ENCODE results near the gene TFAM.
A peak's percentile ranks its signal among the peaks of the same experiment; 100 is the strongest.
"Not testable (repeated sequence)": the region's sequence is repeated elsewhere in the genome, so short reads cannot be mapped to it uniquely, and the experiment has no call there.

TFAM gene

GRCh38 chr10:58372607-58373441 is 12.4 kb upstream of the TFAM start:
- FAIRE-seq (no peak), DNase-seq (ENCODE audit: low spot score) (peak; percentile 12)

DNA sequence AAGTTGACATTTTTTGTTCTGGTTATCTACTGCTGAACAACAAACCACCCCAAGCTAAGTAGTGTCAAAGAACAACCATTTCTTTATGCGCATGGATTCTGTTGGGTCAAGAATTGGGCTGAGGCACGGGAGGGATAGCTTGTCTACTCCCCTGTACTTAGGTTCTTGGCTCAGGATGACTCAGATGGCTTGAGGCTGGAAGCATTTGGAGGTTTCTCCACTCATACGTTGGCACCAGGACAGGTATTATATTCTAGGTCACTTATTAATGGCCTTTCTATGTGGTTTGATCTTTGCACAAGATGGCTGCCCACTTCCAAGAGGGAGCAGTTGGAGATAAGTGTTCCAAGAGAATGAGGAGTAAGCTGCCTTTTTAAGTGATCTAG is 11.8 kb upstream of the TFAM start:
- peak; percentile 63 for FAIRE-seq

DNA sequence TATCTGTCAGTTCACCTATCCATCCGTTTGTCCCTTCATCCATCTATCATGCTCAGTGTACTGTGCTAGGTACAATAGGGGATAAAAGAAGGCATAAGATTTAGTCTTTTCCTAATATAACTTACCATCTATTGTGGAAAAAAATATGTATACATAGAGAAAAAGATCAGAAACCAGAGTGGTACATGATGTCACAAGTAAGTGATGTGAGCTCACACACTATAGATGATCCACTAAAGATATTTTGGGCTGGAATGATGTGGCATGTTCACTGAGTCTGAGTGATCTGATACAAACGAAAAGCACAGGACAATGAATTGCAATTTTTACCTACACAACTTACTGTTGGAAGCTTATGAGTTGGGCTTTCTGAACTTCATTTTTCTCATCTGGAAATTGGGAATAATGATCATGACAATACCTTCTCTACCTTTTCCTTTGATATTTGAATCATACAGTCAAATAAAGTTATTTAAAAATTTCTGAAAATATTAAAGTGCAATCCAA is 2.7 kb upstream of the TFAM start:
- FAIRE-seq (no peak), DNase-seq (ENCODE audit: low spot score) (no peak)

More for the DNA sequence above, 11.8 kb upstream of the TFAM start:
- DNase-seq (ENCODE audit: low spot score) = no peak

GRCh38 chr10:58384095-58384494 is 1.1 kb upstream of the TFAM start:
- FAIRE-seq (no peak), DNase-seq (ENCODE audit: low spot score) (no peak)

DNA sequence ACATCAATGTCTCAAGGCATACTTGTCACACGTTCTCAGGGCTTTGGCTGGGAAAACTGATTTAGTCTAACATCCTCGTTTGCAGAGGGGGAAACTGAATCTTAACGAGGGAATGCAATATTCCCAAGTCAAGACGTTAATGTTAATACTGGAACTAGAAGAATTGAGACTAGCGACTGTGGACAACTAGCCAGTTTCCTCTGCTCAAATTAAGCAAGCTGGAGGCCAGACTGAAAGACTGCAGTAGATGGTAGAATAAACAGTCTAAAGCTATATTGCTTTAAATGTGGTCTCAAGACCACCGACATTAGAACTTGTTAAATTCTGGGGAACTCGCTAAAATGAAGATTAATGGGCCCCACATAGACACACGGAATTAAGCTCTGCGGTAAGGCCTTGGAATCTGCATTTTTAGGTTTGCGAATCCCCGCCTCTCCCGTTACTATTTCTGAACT is 639 bp upstream of the TFAM start:
- FAIRE-seq (no peak), DNase-seq (ENCODE audit: low spot score) (peak; percentile 4)

DNA sequence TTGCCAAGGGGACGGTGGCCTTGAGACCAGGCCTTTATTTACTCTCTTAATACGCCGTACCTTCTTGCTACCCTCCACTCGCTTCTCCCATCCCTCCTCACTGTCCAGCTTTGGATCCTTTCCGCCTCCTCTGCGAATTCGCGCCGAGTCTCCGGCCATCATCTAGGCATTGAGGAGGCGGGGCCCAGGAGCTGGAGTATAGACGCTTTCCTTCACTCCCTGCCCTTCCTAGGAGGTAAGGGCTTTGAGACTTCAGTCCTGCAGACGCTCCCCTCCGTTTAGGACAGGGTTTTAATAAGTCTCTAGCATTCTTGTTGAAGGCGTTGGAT is 538 bp downstream of the TFAM start:
- FAIRE-seq = no peak

GRCh38 chr10:58389024-58389423 is 3.8 kb downstream of the TFAM start:
- DNase-seq (ENCODE audit: low spot score) (no peak), FAIRE-seq (no peak)

More for the DNA sequence above, 538 bp downstream of the TFAM start:
- peak; percentile 32 for DNase-seq (ENCODE audit: low spot score)

GRCh38 chr10:58393317-58393716 is 8.1 kb downstream of the TFAM start:
- FAIRE-seq = no peak

DNA sequence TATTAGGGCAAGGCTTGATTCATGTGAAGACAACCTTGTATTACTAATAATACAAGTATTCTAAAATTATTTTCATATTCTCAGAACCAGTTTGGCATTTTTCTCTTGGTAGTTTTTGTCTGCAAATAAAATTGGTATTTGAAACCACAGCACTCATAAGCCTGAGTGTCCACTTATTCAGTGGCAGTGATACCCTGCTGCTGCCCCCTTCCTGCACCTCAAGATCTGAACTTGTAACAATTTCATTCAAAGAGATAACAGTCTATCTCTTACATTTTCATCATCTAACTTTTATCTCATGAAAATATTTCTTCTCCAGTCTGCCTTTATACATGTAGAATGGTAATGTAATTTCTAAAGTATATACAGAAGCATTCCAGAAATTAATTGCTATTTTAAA is 9.3 kb downstream of the TFAM start:
- DNase-seq (ENCODE audit: low spot score) = no peak
- FAIRE-seq = no peak

More at GRCh38 chr10:58393317-58393716, 8.1 kb downstream of the TFAM start:
- no peak for DNase-seq (ENCODE audit: low spot score)

DNA sequence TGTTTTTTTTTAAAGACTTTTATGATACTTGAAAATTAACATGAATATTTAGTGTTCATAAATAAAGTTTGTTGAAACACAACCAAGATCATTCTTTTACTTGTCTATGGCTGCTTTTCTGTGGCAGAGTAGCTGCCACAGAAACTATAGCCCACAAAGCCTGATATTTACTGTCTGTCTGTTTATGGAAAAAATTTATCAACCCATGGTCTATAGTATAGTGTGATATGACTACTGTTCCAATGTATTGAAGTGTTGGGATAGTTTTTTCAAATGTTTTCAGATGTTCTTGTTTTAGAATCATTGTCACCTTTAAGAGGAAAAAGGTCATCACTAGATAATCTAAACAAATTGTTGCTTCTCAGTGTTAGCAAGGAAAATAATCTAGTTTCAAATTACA is 10.8 kb downstream of the TFAM start:
- FAIRE-seq = no peak
- no peak for DNase-seq (ENCODE audit: low spot score)

DNA sequence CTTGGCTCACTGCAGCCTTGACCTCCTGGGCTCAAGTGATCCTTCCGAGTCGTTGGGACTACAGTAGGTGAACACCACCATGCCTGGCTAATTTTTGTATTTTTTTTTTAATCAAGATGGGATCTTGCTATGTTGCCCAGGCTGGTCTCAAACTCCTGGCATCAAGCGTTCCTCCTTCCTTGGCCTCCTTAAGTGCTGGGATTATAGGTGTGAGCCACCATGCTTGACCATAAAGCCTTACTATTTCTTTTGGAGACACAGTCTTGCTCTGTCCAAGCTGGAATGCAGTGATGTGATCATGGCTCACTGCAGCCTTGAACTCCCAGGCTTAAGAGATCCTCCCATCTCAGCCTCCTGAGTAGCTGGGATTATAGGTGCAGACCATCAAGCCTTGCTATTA is 12.6 kb downstream of the TFAM start:
- DNase-seq (ENCODE audit: low spot score) (no peak), FAIRE-seq (no peak)

- FAIRE-seq (no peak), DNase-seq (ENCODE audit: low spot score) (no peak)
Measured at GRCh38 chr10:58399410-58399809, 14.2 kb downstream of the TFAM start.

GRCh38 chr10:58400609-58401008 is 15.4 kb downstream of the TFAM start:
- FAIRE-seq (no peak), DNase-seq (ENCODE audit: low spot score) (no peak)

DNA sequence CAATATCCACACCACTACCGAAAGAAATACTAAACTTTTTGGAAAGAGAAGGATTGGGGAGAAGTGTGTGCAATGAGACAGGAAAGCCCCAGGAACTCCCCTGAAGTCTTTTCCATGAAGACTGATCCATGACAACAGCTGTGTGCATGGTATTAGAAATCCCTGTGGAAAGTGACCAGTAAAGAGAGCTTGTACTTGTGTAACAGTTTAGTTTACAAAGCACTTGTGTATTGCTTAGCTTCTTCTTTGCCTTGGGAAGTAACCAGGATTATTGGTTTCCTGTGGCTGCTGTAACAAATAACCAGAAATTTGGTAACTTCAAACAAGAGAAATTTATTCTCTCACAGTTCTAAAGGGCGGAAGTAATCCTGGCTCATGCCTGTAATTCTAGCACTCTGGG is 18.8 kb downstream of the TFAM start:
- DNase-seq (ENCODE audit: low spot score) (no peak), FAIRE-seq (no peak)

- FAIRE-seq = no peak
- no peak for DNase-seq (ENCODE audit: low spot score)
Measured at GRCh38 chr10:58409956-58410610, 24.9 kb downstream of the TFAM start.

GRCh38 chr10:58412502-58412961 is 27.3 kb downstream of the TFAM start:
- DNase-seq (ENCODE audit: low spot score) (peak; percentile 46), FAIRE-seq (no peak)

DNA sequence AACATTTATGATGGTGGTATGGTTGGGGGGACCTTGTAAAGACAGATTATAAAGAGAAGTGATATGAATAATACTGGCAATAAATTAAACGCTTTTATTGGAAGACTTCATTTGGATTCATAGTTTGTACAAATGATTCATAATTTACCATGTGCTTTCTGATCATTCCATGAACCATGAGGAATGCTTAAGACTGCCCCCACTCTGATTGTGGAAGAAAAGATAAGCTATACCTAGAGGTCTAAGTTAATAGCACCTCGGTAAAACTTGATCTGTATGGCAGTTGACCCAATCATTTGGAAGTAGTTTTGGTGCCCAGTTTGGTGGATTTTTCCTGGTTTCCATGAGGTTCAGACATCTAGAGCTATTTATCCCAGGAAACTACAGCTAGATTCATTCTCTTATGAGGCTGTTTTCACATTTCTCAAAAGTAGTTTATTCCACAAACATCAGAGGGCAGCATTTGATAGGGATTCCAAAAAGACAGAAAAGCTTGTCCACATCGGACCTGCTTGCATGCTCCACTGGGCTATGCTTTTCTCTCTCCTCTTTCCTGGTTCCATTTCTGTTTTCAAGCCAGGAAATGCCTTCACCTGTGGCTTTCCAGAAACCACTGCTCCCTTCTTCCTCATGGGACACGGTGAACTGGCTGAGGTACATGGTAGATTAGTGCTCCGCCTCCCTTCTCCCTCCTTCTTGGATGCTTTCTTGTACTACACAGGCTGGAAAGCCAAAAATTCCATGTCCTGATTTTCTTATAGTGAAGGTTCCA is 29.2 kb downstream of the TFAM start:
- FAIRE-seq (no peak), DNase-seq (ENCODE audit: low spot score) (peak; percentile 49)

GRCh38 chr10:58415757-58416156 is 30.5 kb downstream of the TFAM start:
- FAIRE-seq (no peak), DNase-seq (ENCODE audit: low spot score) (no peak)

GRCh38 chr10:58417902-58418301 is 32.7 kb downstream of the TFAM start:
- not testable (repeated sequence) for DNase-seq (ENCODE audit: low spot score)

GRCh38 chr10:58424176-58424575 is 39.0 kb downstream of the TFAM start:
- DNase-seq (ENCODE audit: low spot score) = peak; percentile 67

More at GRCh38 chr10:58417902-58418301, 32.7 kb downstream of the TFAM start:
- not testable (repeated sequence) for FAIRE-seq

GRCh38 chr10:58428436-58428835 is 43.2 kb downstream of the TFAM start:
- DNase-seq (ENCODE audit: low spot score); FAIRE-seq: not testable (repeated sequence)

More at GRCh38 chr10:58424176-58424575, 39.0 kb downstream of the TFAM start:
- no peak for FAIRE-seq

DNA sequence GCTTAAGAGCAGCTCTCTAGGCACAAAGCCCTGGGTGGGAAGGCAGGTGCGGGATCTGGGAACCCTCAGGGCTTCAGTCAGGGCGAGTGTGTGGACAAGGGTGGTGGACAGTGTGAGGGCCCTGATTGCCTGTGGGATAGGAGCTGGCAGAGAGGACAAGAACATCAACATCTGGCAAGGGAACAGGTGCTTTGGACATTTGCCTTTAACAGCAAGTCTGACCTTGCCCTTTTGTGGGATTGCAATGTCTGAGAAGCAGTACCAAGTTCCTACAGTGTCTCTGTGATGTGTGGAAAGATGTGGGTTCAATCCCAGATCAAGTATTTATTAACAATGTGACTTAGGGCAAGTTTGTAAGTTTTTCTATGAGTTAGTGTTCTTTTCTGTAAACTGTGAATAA is 46.7 kb downstream of the TFAM start:
- no peak for DNase-seq (ENCODE audit: low spot score)
- FAIRE-seq = peak; percentile 27

Data from urothelium cell line (cell line).